ENCODE measurements around the gene LRRC10.
A peak's percentile ranks its signal among the peaks of the same experiment; 100 is the strongest.

LRRC10 gene, protein sequence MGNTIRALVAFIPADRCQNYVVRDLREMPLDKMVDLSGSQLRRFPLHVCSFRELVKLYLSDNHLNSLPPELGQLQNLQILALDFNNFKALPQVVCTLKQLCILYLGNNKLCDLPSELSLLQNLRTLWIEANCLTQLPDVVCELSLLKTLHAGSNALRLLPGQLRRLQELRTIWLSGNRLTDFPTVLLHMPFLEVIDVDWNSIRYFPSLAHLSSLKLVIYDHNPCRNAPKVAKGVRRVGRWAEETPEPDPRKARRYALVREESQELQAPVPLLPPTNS

DNA sequence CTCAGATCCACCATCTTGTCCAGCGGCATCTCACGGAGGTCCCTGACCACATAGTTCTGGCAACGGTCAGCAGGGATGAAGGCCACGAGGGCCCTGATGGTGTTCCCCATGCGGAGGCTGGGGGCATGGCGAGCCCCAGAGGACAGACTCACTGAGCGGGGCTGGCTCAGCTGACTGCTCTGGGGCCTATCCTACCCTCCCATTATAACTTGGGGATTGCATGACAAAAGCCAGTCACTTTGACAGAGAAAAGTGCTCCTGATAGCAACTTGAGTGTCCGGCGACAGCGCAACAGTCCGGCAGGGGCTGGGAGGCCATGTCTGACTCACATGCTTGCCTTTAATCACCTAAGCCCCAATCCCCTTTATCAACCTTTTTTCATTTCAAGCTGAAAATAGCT lies at the start of gene LRRC10:
LRRC10 (minus strand) TSS at position 179 of the 400 bp plus-strand sequence; CDS start at position 110, 69 bp downstream.
- DNase-seq = no peak

DNA sequence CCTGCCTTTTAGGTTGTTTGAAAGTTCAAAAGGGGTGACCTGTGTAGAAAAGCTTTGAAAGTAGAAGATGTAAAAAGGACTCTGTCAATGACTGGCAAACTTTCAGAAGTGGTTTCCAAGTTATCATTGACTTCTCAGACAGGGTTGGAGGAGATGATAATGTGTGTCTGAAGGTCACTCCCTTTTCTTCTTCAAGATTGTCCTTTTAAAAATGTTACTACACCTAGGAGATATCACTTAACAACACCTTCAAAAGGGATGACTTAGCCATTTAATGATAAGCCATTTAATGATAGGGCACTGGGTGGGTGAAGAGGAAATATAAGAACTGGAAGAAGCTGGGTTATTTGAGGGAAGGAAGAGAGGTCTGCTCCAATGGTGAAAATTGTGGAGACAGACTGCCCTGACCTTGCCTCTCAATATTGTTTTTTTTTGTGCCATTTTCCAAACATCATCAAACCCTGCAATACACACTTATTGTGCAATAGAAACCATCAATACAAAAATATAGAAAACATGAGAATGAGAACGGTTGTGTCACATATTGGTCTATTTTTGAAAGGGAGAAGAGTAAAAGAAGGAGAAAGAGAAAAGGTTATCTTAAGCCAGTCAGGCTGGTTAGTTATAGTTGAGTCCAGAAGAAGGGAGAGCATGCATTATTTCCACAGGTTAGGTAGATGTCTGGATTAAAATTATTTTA lies 49.6 kb upstream of the LRRC10 start:
- no peak for DNase-seq

DNA sequence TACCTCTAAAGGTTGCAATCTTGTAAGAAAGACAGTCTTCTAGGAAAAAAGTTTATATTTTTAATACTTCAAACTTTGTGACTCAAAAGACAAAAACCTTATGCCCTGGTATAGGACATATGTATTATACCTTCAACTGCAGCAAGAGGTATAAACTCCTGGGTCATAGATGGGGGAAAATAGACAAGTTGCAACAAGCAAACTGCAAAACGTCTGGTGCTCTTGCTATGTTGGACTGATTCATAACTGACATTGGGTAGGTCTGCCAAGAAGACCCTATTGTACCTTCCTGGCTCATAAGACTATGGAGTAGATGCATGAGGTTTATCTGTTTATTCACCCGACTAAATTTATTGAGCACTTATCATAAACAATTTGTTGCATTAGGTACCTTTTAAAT lies 47.5 kb upstream of the LRRC10 start:
- no peak for DNase-seq

DNA sequence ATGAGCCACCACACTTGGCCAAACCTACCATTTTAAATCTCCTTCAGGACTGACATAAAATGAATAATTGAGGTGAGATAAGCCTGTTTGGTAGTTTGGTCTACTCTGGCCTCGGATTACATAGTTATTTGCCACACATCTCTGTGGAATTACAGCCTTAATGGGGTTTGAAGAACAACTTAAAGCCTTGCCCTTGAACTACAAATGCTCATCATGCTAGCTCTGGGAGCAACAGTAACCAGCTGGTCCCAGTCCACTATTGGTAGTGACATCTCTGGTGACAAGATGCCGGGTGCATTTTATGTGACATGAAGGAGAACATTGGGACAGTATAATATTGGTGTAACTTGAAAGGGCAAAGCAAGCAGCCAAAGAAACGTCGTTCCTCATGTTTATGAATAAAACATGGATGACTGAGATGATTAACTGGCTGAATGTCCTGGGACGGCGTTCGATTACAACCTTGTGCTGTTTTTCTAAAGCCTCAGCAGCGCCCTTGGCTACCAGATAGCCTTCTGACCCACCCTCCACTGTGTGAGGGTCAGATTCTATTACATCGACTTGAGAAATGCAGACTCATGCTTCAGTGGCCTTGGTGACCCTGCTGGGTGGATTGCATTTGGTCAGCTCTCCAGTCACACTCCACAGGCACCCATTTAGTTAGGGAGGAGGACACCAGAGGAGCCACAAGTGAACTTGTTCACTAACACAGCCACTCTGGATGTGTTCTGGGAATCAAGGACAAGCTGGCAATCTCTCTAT lies 46.9 kb upstream of the LRRC10 start:
- peak; percentile 36 for DNase-seq

DNA sequence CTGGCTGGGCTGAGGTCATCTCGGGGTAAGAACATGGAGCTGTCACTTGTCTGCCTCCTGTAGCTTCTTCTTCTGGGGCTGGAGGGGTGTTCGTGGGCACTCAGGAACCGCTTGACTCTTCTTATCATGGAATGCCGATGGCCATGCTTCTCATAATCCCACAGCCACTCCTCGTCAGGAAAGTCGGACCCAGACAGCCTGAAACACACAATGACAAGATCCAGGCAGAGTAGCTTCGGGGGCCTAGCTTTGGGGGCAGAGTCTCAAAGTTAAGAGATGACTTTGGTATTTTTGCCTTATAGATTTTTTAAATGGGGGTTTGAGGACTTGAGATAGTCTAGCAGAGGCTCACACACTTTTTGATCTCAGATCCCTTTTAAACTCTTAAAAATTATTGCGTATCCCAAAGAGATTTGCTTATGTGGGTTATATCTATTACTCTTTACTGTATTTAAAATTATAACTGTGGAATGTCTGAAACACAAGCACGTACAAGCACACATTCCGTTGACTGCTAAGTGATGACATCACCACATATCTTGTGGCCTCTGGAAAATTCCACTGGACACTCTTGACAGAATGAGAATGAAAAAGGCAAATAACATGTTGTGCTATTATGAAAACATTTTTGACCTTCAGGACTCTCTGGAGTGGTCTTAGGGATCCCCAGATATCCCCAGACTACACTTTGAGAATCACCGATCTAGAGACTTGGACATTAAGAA lies 45.1 kb upstream of the LRRC10 start:
- DNase-seq = peak; percentile 94

DNA sequence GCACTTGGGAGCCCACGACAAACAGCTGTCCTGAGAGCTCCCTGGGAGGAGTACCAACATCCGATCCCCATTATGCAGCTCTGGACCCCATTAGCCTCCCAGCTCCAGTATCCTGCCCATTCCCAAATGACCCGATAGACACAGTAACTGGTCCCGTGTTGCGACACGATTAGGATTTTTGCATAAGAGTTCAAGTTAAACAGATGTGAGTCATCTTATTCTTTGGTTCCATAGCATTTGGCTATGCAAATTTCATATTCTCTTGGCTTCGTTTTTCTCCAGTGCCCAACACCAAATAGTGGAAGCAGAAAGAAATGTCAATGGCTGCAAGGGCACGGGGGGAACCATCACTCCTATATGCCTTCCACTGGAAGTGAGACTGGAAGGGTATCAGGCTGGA lies 43.0 kb upstream of the LRRC10 start:
- peak; percentile 51 for DNase-seq

DNA sequence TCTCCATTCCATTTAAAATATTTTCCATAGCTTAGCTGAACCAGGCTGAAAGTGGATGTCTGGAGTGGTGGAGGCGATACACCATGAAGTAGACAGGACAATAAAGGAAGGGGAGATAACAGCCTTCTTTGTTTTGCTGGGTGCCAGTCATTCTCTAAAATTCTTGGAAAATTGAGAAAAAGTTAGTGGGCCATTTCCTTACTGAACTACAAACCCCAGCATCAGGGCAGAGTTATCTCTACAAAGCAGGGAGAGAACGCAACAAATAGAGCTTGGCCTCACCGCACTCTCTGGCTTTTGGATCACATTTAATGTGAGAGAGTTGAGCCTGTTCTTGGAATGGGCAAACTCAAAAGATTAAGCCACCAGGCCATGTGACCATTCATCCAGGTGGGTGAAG lies 41.2 kb upstream of the LRRC10 start:
- DNase-seq = no peak

DNA sequence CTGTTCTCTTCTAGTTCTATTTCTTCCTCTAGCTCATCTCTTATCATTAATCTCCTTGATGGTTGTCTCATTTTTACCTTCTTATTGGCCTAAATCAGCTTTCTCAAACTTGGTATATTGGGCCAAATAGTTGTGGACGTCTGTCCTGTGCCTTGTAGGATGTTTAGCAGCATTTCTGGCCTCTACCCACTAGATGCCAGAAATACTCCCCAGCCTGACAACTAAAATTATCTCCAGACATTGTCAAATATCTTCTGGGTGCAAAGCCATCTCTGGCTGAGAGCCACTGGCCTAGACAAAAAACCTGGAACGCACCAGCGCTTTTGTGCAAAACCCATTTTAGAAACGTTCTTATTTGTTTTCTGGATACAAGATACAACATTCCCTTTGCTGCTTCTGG lies 38.8 kb upstream of the LRRC10 start:
- no peak for DNase-seq

DNA sequence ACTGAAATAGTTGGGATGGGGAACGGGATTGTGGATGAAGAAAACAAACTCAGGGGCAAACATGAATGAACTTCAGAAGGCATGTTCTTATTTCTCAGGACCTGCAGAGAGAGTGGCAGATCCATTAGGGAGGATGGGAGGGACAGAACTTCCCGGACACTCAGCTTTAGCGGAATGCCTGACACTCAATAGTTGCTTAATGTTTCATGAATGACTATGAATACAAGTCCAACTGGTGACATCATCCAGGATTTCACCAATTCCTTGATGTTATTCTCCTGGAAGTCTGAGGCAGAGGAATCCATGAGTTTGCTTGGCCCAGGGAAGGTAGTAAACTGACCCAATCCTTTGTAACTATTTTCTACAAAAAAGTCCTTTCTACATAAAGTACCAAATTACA lies 37.8 kb upstream of the LRRC10 start:
- DNase-seq = peak; percentile 94

DNA sequence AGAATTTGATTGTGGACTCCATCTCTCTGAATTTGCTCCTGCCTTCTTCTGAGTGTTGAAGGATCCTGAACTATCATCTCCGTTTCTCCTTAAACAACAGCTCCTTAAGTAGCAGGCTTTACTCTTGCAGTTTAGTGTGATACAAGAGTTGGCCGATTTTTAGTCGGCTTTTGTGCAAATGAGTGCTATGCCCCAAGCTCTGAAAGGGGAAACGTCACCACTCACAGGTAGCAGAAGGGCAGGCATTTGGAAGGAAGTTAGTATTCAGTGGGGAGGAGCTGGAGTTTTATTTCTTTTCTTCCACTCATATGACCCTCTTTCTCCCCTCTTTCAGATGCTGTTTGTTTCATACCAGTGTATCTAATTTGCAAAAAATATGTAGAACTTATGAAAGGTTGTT lies 36.5 kb upstream of the LRRC10 start:
- no peak for DNase-seq

DNA sequence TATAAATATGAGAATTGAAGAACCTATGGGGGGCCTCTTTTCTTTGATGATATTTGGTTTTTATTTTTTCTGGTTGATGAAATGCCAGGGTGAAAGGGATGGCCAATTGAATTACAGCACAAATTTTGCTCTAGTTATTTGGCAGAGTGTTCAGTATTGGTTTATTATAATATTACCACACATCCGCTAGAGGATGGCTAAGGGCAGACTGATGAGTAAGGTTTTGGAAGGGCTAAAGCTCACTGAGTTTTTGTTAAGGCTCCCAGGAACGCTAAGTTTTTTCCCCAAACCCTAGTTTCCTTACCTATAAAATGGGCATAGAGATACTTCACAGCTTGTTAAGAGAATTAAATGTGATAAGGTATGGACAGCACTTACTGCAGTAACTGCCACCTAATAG lies 34.3 kb upstream of the LRRC10 start:
- DNase-seq = no peak

DNA sequence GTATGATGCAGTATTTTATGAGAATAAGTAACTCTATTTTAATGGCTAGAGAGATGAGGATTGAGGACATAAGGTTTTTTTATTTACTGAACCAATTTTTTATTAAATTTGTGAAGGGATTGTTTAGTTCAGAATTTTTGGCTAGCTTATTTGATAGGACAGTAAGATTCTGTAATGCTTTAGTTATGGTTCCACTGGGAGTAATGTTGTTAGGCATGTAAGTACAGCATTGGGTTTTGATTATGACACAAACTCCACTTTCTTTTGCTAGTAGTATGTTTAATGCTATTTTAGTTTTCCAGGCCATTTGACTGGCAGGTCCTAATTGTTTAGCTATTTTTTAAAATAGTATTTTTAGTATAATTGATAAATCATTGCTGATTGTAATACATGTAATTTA lies 33.8 kb upstream of the LRRC10 start:
- no peak for DNase-seq

DNA sequence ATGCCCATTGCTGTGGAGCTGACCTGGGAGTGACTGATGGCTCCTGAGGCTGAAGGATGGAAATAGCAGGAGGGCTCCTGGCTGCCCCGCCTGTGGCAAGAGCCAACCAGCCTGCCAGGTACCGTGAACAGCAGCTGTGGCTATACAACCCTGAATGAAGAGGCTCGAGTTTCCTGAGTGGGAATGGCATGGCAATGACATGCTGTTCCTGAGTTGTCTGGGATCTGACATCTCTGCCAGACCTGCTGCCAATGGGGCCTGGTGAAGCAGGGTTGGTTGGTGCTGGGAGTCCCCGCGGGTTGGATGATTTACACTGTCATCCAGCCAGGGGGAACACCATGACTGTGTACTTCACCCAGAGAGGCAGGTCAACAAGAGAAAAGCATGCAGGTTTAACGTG lies 31.8 kb upstream of the LRRC10 start:
- no peak for DNase-seq

DNA sequence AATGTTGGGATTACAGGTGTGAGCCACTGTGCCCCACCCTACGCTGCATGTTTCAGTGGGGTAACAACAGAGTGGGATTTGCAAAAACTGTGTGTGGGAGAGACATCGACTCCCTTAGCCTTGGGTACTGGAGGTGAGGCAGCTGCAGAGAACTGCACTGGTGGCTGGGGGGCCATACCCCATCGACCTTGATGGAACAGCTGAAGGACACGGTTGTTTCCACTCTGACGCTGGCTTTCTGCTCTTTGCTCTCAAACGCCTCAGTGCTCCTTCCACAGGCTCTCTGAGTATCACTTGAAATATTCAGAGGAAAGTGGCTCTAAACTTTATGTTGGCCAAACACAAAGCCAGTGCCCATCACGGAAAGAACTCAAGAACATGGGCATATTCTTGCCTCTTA lies 30.8 kb upstream of the LRRC10 start:
- no peak for DNase-seq

DNA sequence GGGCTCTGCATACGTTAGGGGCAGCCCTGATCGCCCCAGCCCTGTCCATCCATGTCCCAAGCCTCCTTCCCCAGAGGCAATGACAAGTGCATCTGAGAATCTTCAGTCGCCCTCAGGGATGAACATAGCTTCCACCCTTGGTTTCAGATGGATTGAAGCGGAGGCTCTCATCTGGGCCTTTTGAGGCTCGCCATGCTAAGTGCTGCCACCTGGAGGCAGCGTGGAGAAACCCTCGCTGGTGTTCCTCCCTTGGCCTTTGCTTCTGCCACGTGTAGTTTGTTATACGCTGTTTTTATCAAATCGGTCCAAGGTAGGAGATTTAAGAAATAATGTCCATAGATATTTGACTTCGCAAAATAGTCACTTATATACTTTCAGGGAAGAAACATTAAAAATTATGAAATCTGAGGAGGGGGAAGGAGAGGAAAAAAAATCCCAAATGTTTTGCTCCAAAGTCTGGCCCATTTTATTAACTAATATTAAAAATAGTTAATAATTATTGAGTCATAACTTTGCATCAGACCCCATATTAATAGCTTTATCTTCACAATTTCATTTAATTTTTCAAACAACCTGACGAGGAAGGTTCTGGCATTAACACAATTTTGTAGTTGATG lies 28.8 kb upstream of the LRRC10 start:
- DNase-seq = peak; percentile 70

DNA sequence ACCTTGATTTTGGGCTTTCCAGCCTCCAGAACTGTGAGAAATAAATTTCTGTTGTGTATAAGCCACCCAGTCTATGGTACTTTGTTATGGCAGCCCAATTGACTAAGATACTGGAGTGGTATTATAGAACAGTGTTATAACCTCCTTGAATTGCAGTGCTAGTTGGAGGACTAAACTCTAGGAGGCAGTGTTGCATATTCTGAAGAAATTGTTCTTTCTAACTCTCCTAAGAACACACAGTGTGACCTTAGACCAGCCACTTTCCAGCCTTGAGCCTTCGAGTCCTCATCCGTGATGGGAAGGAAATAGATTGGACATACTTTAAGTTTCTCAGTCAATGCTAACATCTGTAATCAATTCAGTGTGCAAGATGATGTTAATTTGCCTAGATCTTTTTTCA lies 22.4 kb upstream of the LRRC10 start:
- DNase-seq = no peak

DNA sequence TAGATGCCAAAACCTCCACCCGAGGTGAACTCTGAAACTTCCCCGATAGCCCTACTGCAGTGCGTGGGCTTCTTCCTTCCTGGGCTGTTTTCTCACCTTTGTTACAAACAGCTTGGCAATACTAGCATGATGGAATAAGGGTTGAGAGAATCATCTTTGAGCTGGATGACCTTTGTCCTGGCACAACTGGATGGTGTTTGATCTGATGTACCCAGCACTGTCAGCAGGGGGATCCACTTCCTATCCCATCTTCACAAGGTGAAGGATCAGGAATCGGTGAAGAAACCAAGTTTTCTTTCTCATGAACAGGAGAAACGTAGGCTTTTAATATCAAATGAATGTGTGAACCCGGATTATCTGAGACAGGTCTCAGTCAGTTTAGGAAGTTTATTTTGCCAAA lies 19.5 kb upstream of the LRRC10 start:
- no peak for DNase-seq

DNA sequence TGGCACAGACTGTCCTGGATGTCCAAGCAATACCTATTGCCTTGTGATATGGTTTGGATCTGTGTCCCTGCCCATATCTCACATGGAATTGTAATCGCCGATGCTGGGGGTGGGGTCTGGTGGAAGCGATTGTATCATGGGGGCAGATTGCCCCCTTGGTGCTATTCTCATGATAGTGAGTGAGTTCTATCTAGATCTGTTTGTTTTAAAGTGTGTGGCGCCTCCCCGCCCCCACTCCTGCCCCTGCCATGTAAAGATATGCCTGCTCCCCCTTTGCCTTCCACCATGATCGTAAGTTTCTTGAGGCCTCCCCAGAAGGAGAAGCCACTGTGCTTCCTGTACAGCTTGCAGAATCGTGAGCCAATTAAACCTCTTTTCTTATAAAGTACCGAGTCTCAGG lies 16.8 kb upstream of the LRRC10 start:
- DNase-seq = no peak

DNA sequence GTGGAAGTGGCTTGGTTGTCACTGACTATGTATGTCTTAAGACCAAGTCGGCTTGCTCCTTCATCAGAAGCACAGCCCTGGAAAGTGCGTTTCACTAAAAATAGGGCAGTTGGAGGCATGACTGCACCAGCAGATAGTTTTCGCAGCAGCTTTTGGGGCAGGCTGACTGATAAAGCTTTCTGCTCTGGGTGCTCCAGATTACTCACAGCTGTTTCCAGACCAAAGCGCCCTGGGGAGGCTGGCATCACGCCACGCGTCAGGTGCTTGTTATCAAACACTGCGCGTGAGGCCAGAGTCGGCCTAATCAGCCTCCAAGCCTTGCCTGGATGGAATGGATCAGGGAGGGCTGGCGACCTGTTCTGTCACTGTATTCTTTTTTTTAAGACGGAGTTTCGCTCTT lies 13.3 kb upstream of the LRRC10 start:
- DNase-seq = no peak

DNA sequence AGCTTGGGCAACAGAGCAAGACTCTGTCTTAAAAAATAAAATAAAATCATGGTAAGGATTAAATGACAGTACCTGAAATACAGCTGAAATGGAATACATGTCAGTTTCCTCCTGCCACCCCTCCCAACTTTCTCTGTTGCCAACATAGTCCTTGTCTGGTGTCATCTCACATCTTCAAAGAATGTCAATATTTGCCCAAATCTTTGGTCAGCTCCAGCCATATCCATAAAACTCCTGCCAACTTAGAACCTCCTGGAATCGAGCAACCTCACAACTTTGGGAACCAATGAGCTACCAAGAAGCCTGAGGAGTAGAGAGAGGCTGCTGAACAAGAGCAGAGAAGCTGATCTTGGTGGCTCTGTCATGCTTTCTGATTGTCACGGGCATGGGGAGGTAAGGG lies 10.8 kb upstream of the LRRC10 start:
- no peak for DNase-seq

DNA sequence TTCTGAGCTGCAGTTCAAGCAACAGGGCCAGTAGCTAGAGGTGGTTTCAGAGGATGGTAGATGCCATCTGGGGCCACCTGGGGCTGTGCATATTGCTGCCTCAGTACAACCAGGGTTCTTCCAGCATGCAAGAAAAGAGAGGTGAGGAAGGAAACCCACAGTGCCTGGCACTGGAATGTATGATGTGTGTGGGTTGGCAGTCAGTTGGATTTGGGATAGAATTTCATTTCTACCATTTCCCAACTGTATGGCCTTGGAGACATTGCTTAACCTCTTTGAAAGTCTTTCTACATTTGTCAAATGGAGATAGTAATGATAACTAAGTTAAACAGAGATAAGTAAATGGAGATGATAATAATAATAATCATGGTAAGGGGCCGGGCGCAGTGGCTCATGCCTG lies 10.2 kb upstream of the LRRC10 start:
- DNase-seq = no peak

DNA sequence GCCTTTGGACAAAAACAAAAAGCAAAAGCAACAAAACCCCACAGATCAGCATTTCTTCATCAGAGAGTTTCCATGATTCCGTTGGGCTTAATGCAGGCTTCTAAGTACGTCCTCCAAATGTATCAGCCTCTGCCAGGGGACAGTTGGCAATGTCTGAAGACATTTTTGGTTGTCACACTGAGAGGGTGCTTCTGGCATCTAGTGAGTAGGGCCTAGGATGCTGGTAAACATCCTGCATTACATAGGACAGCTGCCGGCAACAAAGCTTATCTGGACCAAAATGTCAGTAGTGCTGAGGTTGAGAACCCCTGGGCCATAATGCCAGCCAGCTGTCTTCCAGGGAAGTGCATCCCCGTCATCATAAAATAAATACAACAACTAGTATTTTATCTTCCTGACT lies 9.4 kb upstream of the LRRC10 start:
- DNase-seq = no peak

DNA sequence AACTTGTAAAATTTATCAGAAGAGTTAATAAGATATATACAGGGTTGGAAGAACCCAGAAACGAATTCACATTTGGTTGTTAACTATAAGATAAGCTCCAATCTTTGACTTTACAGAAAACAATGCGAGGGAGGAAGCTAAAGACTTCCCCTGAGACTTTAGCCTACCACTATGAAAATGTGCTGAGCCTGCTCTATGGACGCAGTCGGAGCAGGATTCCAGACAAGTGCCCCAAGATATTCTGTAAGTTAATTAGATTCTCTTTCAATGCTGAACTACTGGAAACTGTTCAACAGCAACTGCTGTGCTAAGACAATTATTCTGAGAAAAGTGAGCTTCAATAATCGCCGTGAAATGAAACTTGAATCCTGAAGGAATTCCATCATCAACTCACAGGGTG lies 8.3 kb upstream of the LRRC10 start:
- DNase-seq = no peak
